HL-60/S4 treated with retinoic acid at 250 ng/mL for 4 days and 3 days (cell line): Measurements from ENCODE around the gene TMEM63A.
"Not testable (repeated sequence)": the region's sequence is repeated elsewhere in the genome, so short reads cannot be mapped to it uniquely, and the experiment has no call there.

ENCODE experiments used
- in situ Hi-C: fragments of 300-500 bp; cut with MboI; formaldehyde crosslinking; loops from 2 replicates; pipeline ENCODE4 v1.7.0; 2022; ENCODE audit warnings: low sequenced_read_pairs

The TMEM63A gene

DNA sequence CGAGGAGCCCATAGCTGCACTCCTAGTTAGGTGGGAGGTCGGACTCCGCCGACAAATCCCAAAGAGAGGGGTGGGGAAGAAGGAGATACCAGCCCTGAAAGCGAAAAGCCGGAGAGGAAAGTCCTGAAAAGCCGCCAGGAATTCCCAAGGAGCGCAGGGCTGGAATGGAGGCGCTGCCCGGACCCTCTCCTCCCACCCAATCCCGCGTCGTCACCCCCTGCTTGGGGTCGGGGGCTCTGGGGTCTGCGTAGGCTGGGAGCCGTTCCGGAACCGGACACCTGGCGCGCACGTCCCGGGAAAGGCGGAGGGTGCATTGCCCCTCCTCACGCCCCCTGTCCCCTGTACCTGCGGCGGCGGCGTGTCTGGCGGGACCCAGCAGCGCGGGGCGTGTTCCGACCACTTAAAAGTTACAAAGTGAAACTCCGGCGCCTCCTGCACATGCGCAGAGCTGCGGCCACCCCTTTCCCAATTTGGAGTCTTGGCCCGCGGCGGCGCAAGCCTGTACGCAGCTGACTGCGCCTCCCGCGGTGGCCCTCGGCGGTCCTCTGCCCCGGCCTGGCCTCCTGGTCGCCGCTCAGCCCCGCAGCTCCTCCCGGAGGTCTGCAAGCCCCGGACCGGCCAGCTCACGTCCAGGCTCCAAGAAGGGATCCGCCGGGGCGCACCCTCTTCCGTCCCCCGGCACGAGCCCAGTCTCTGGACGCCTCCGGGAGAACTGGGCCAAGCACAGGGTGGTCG lies at the start of gene TMEM63A:
TMEM63A (minus strand) TSS at position 422 of the 735 bp plus-strand sequence. CDS start 4,800 bp downstream, outside the sequence.
- in situ Hi-C loops = no loop called here

DNA sequence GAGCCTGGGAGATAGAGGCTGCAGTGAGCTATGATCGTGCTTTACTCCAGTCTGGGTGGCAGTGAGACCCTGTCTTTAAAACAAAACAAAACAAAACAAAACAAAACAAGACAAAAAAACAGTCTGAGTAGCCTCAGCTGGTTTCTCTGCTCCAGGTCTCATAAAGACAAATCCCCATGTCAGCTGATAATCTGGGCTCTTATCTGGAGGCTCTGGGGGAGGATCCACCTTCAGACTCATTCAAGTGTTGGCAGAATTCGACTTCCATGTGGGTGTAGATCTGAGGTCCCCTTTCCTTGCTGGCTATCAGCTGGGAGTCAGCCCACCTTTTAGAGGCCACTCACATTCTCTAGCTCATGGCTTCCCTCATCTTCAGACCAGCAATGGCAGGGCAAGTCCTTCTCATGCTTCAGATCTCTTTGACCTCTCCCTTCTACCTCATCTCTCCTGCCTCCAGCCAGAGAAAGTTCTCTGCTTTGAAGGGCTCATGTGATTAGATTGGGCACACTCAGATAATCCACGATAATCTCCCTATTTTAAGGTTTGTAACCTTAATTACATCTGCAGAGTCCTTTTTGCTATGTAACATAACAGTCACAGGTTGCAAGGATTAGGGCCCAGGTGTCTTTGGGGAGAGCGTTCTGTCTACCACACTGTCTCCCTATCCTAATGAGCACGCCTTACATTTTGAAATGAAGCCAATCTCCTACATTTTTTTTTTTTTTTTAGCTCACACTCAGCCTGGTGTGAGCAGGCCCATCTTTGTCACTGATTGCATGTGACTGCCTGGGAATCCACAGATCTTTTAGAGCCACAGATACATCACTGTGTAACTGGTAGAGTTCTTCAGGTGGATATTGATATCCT lies 49.3 kb upstream of the TMEM63A start:
- in situ Hi-C loops = no loop called here

DNA sequence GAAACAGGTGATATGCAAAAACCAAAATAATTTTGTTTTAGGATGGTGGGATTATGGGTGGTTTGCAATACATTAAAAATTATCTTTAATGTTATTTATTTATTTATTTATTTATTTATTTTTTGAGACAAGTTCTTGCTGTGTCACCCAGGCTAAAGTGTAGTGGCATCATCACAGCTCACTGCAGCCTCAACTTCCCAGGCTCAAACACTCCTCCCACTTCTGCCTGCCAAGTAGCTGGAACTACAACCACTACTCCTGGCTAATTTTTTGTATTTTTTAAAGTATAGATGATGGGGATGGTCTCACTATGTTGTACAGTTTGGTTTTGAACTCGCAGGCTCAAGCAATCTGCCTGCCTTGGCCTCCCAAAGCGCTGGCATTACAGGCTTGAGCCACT lies 48.4 kb upstream of the TMEM63A start:
- in situ Hi-C loops = no loop called here

DNA sequence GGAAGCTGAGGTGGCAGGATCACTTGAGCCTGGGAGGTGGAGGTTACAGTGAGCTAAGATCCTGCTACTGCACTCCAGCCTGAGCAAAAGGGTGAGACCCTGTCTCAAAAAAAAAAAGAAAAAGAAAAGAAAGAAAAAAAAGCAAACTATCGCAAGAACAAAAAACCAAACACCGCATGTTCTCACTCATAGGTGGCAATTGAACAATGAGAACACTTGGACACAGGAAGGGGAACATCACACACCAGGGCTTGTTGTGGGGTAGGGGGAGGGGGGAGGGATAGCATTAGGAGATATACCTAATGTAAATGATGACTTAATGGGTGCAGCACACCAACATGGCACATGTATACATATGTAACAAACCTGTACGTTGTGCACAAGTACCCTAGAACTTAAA lies 47.3 kb upstream of the TMEM63A start:
- in situ Hi-C loops = not testable (repeated sequence)

DNA sequence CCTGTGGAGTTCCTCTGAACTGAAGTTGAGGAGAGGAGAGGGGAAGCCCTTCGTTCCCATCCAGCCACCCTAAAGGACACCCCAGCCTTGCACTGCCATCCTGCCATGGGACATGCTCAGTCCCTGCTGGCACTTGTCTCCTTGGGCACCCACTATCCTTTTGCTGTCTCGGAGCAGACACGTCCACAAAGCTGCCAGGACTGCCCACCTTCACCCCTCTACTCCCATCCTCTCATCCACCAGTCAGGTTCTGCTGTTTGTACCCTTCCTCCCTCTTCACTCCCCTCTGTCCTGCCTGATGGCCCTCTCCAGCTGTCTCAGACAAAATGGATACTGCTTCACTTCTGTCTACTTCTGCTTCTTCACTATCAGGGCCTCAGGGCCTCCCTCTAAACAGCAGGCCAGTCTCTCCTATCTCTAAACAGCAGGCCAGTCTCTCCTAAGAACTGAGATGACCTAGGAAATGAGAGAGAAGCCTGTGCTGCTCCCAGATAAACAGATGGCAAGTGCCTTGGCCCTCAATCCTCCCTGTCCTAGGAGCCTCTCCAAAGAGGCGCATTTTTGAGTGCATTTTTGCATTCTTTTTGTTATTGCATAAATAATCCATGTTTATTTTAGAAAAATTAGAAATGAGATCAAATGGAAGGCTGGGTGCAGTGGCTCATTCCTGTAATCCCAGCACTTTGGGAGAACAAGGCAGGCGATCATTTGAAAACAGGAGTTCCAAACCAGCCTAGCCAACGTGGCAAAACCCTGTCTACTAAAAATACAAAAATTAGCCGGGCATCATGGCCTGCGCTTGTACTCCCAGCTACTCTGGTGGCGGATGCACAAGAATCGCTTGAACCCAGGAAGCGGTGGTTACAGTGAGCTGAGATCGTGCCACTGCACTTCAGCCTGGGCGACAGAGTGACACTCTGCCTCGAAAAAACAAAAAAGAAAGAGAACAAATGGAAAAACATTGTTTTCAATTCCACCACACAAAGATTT lies 46.3 kb upstream of the TMEM63A start:
- in situ Hi-C loops = no loop called here

DNA sequence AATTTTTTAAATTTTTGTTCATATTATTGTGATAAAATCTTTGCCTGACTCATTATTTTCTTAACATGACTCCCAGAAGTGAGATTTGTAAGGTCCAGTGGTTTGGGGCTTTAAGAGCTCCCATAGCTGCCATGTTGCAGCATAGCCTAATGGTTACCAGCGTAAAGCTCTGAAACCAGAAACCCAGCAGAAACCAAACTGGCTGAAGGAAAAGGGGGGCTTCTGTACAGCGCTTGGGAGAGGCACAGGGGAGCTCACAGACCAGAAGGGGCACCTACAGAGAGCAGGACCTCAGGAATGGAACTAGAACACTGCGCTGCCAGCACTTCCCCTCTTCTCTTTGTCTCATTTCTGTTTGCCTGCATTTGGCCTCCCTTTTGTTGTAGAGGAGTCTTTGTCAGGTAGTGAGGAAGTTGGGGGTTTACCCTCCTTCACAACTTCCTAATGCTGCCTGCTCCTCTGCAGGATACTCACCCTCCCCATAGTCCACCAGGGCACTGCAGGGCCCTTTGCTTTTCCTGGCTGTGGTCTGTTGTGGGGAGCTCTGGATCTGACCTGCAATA lies 44.5 kb upstream of the TMEM63A start:
- in situ Hi-C loops = no loop called here

DNA sequence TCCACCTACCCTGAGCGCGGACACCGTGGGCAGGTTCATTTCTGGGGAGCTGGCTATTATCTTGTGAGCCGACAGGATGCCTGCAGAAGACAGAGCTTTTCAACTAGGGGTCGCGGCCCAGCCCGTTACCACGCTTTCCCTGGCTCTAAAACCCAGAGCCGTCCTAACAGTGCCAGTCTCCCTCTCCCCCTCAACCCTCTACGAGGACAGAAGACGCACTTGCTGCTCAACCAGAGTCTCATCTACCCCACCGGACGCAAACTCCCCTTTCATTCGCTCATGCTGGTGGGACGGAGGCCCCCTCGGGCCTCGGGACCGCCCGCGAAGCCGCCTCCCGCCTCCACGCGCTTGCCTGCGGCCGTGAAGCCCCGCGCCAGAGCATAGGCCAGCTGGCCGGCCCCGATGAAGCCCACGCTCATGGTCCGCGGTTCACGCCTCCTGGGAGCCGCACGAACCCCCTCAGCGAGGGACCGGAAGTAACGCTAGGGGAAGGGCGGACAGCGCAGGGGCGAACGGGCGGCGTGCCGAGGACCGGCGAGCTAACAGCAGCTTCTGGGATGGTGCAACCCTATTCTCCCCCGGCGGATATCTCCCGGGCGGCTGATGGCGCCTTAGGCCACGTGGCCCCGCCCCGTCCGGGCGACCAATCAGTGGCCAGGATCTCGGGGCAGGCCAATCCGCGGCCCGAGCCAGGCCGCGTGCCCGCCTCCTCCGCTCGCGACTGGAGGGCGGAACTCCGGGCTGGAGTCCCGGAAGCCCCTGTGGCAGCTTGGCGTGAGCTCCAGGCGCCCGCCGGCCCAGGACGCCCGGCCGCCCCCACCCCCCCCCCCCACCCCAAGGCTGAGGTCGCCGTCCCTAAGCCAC lies 41.7 kb upstream of the TMEM63A start, which contains the start of gene PYCR2:
PYCR2 (minus strand) TSS at position 559 of the 864 bp plus-strand sequence; CDS start at position 419, 140 bp downstream.
- in situ Hi-C loops = no loop called here

DNA sequence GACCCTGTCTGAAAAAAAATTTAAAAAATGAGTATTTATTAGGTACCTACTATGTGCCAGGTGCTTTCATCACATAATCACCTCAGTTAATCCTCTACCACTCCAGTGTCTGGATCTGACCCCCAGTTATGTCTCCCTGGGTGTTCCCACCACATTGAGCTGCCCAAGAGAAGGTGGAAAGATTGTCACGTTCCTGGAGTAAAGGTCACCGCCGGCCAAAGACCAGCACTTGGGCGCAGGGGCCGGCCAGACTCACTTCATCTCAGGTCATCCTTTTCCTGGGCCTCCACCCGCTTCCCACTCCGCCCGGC lies 41.2 kb upstream of the TMEM63A start:
- in situ Hi-C loops = no loop called here

DNA sequence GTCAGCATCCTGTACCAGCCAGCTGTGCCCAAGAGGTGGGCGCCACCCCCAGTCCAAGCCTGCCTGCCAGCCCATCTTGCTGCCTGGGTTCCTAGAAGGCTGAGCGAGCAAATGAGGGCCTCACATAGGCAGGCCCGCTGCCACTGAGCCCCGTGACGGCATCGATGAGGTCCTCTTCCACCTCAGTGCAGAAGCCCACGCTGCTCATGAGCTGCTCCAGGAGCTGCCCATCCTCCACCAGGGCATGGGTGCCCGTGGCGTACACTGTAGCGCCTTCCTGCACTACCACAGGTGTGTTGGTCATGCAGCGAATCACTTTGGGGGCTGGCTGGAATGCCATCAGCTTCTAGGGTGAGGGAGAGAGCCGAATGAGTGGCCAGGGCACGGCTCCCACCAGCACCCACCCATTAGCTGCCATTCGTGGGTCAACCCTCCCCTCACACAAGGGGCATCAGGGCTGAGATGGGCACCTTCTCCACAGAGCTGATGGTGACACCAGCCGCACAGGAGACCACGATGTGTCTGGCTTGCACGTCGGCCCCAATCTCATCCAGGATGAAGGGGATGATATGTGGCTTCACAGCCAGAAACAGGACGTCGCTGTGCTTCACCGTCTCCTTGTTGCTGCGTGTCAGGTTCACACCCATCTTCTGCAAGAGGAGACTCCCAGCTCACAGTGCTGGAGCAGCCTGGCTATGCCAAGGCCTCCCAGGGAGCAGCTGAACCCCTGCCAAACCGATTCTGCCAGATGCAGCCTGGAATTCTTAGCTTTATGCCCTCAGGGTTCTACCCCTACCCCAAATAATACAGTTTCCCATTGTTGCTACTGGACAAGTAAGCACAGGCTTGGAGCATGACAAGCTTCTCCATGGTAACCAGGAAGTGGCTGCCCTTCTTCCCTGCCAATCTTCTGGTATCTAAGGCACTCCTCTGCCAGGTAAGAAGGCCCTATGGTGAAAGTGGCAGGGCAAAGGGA lies 39.8 kb upstream of the TMEM63A start:
- in situ Hi-C loops = no loop called here

DNA sequence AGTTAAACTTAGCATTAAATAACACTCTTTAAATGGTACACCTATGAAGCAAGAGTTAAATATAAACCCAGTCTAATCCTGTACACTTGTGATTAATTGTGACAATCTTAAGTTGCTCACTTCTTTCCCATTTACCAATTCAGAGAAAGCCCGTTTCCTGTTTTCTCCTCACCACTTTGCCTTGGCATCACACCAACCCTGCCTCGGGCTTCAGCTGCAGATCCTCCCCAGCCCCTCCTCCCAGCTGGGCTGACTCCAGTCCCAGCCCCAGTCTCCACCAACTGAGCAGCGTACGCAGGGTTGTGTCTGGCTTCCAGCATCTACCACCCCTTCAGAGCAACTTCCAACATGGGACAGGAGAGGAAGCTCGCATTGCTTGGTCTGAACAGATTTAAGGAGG lies 37.7 kb upstream of the TMEM63A start:
- in situ Hi-C loops = no loop called here

DNA sequence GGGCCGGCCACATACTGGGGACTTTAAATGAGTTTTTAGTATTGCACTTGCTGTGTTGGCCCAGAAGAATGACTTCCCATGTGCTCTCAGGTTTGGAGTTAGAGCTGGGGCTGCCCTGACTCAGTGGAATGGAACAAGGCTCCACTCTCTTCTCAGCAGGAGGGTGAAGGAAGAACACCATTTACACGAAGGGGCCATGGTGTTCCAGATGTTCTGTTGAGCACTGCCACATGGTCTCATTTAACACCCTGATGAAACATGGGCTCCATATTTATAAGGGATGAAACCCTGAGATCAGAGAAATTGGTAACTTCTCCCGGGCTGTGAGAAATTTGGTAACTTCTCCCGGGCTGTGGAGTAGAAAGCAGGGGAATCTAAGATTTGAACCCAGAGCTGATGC lies 36.1 kb upstream of the TMEM63A start:
- in situ Hi-C loops = no loop called here

DNA sequence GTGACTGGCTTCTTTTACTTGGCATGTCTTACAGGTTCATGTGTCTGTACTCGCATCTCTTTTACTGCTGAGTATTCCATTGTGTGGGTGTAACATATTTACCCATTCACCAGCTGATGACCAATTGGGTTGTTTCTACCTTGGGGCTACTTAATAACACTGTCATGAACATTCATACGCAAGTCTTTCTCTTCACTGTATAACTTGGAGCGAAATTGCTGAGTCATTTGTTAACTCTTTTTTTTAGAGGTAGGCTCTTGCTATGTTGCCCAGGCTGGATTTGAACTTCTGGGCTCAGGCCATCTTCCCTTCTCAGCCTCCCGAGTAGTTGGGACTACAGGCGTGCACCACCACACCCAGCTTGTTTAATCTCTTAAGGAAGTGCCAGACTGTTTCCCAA lies 35.4 kb upstream of the TMEM63A start:
- in situ Hi-C loops = no loop called here

DNA sequence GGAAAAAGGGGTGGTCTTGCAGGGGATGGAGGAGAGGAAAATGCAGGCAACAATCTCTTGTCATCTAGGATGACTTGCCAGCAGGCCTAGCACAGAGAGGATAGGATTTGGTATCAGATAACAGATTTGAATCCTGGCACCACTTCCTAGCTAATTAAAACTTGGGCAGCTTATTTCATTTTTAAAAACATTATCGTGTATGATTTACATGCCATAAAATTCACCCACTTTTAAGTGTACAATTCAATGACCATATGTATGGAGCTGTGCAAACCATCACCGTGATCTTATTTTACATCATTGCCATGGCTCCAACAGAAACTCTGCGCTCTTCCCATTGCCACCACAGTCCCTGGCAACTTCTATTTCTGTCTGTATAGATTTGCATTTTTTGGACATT lies 34.9 kb upstream of the TMEM63A start:
- in situ Hi-C loops = no loop called here

DNA sequence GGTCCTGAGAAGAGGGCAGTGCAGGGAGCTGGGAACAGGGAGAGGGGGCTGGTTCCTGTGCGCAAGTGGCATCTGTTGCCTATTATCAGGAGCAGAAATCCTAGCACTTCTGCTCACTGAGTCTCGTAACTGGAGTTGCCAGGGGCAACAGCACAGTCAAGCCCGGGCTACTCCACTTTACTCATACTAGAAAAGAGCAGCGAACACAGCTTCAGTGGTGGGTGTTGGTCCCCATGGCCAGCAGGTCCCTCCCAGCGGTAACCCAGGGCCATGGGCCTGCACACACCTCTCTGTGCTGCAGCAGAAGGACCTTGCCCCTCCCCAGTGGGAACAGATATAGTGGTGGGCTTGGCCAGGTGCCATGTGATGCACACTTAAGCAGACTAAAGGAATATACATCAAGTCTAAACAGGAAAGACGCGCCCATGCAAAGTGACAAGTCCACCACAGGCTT lies 33.4 kb upstream of the TMEM63A start:
- in situ Hi-C loops = no loop called here

DNA sequence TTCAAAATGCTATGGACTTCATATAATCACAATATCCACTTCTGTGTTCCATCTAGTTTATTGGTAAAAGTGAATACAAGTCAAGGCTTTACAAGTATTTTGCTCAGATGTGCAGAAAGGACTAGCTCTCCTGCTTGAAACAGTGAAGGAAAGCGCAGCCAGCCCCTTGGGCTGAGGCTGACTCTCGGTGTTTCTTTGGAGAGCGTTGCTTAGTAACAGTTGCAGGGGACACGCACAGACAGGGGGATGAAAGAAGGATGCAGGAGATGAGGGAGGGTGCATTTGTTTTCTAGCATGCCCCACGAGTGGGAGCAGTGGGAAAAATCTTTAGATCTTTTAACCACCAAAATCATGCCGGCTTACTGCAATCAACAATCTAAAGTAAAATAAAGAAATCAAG lies 32.8 kb upstream of the TMEM63A start:
- in situ Hi-C loops = no loop called here

DNA sequence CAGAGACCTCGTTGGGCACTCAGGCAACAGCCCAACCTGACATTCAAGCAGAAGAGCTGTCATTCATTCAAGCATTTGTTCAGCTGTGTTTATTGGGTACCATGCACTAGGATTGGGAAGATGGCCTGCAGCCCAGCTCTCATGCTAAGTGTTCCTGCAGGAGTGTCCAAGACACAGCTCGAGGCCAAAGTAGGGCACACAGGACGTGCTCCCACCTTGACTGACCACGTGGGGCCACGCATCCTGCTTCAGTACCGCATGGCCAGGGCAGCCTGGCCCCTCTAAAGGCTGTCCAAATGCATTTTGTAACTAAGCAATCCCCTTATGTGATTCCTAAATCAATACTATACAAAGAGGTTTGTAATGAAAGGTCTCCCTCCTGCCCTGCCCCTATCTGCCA lies 32.2 kb upstream of the TMEM63A start:
- in situ Hi-C loops = no loop called here

DNA sequence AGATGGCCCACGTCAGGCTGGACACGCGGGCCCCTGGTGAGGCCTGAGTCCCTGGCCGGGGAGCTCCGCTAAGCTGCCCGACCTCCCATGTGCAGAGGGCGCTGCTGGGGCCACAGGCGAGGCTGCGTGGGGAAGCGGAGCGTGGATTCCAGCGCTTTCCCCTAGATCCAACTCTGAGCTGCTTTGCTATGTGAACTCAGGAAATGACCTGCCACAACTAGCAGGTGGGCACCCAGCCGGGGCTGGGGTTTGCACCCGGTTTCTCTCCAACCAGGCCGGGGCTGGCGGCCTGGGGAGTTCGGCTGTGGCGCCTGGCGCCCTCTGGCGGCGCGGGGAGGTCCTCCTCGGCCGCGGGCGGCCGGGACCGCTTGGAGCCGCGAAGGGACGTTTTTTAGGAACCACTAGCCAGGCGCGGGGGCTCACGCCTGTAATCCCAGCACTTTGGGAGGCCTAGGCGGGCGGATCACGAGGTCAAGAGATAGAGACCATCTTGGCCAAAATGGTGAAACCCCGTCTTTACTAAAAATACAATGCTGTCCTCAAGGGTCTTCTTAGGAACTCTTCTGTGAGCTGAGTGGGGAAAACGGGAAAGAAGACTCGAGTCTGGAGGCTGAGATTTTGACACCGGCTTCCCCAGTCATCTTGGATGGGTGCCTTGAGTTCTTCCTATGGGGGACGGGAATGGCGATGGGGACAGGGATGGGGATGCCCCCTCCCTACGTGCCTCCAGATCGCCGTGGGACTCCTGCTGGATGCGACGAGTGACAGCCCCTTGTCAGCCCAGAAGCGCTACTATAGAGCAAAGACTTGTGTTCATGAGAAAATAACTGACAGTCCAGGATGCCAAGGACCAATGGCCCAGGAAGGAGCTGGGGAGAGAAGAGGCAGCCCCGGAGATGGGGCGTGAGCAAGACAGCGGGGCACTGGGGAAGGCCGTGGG lies 29.3 kb upstream of the TMEM63A start:
- in situ Hi-C loops = no loop called here
